Hematopoietic multipotent progenitor cell (in vitro differentiated cells): ENCODE measurements around the gene SLAMF9. TPM values are rescaled to one million over a fixed set of nuclear protein-coding genes. Genes with fewer than 3 reads are reported as not detected.

Experiments
- DNase-seq, 3 donors: peaks; one replicate each; pipeline ENCODE4 v3.0.0-alpha.2; 2011 to 2015; ENCODE audit warnings: low read depth in 2 of 3, low spot score in 2 of 3
- total RNA-seq: library from RNA; depleted of rRNA; stranded (reverse); fragments of >200 nt; gene quantifications from one replicate; pipeline ENCODE4 v1.2.3, GENCODE V29; 2012

The SLAMF9 gene
- total RNA-seq, 1 donor = under 0.01 TPM

GRCh38 chr1:159946242-159947187 lies 7.5 kb downstream of the SLAMF9 start:
- no peak for DNase-seq

GRCh38 chr1:159945483-159946241 lies 8.4 kb downstream of the SLAMF9 start, which contains the start of gene IGSF9:
IGSF9 (minus strand) TSS chr1:159945613; CDS start chr1:159943454, 2,159 bp downstream.
- peak; percentile 41 to 93 (median 90) for DNase-seq

DNA sequence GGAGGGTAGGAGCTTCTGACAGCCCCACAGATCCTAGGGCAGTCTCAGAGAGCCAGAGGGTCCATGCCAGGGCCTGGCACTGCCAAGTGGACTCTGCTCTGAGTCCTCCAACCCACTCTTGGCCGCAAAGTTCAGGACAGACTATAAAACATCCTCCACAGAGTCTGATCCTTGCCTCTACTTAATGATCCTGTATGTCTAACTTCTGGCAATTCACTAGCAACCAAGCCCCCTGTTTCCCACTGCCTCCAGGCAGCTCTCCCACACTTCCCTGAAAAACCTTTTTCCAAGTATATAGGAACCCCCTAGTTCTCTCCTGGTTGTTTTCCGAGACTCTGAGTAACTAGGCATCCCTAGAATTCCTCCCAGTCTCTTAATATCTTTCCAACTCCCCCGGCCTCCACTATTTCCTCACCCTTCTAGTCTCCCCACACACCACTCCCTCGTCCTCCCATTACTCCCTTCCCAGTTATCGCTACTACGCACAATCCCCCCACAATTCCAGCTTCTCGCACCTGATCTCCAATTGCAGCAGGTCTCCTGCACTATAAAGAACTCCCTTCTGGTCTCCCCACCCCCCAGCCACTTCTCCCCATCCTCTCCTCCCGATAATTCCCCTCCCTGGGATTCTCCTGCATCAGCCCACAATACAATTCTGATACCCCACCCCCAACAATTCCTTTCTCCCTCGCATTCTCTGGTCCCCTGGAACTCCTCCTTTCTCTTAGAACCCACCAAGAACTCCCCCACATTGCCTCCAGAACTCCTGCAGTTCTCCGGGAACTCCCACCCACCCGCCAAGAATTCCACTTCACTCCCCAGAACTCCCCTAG lies 9.2 kb downstream of the SLAMF9 start:
- no peak for DNase-seq

- no peak for DNase-seq
These were observed 10.0 kb downstream of the SLAMF9 start for GRCh38 chr1:159943908-159944622.

- no peak for DNase-seq
These were observed 10.8 kb downstream of the SLAMF9 start for GRCh38 chr1:159943278-159943640.

DNA sequence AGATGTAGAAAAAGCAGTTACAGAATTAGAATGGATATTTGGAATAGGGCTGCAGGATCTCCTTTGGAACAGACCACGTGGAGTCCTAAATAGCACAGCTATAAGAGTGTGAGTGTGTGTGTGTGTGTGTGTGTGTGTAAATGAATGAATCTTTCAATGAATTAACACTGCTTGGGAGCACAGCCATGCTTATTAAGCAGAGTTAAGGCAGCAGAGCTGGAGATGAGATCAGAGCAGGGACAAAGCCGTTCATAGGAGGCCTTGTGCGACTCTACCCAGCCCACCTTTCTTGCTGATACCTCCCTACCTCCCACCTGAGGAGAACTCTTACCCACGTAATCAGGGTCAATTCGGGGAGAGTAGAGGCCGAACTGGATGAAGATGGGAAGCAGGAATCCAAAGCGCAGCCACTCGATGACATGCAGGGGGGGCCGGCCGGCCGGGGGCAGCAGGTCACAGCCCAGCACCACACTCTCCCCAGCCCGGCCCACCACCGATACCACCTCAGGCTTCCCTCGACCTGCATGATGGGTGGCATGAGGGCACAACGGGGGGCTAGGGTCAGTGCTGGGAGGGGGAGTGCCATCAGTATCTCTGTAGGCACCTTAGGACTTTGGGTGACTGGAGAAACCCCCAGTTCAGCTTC lies 11.3 kb downstream of the SLAMF9 start:
- DNase-seq = no peak

- DNase-seq = no peak
These were observed 12.2 kb downstream of the SLAMF9 start for GRCh38 chr1:159941591-159942560.

DNA sequence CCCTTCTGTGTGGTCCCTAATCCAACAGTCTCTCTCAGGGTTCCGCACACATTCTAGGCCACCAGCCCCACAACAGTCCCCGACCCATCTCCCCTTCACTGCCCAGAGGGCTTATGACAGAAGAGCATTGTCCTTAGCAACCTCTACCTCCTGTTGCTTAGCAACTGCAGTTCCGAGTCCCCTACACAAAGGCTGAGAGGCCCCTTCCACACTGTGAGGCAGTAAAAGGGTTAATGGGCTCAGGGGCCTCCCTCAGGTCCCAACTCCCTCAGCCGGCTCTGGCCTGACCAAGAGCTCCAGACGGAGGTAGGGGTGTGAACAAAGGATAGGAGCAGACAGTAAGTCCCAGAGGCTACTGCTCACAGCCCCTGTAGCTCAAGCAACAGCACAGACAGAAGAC lies 12.9 kb downstream of the SLAMF9 start:
- no peak for DNase-seq

GRCh38 chr1:159940006-159940620 lies 13.9 kb downstream of the SLAMF9 start:
- DNase-seq = no peak

DNA sequence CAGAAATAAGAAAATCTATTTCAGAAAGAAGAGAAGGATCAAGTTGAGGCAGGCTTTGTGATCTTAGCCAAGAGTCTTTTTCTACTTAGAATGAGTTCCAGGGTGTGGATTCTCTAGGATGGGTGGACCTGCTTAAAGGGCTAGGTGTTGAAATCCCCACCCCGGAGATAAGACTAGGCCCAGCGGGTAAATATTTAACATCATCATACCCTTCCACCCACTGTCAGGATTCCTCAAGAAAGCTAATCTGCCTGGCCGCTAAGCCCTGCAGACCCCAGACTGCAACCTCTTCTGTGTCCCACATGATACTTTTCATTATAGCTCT lies 14.4 kb downstream of the SLAMF9 start:
- DNase-seq = no peak

- DNase-seq = no peak
These were observed 14.9 kb downstream of the SLAMF9 start for GRCh38 chr1:159938905-159939677.

- DNase-seq = no peak
These were observed 15.7 kb downstream of the SLAMF9 start for GRCh38 chr1:159938211-159938852.

DNA sequence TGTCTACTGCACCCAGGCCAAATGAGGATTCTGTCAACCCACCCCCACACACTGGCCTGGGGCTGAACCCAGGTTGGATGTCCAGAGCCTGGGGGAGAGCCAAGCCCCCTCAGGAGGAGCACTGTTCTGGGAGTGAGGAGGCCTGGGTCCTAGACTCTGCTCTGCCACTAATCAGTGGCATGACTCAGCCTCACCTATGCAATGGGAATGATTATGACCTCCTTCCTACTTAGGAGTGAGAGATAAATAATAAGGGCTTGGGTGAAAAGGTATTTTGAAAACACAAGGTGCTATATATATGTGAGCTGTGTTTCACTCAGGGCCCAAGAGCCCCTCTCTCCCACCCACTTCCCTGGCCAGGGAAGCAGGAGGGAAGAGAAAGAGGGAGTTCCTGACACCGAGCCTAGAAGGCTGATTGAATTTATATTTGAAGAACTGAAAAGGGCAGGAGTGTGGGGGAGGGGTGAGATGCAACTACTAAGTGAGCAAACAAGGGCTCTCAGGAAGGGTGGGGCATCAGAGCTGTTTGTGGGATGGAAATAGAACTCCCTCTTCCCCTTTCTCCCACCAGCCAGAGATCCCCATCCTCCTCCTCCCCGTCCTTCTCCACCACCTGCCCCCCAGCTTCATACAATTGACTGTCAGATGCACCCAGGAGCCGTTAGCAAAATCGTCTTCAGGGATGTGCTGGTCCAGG lies 16.8 kb downstream of the SLAMF9 start:
- DNase-seq = no peak

DNA sequence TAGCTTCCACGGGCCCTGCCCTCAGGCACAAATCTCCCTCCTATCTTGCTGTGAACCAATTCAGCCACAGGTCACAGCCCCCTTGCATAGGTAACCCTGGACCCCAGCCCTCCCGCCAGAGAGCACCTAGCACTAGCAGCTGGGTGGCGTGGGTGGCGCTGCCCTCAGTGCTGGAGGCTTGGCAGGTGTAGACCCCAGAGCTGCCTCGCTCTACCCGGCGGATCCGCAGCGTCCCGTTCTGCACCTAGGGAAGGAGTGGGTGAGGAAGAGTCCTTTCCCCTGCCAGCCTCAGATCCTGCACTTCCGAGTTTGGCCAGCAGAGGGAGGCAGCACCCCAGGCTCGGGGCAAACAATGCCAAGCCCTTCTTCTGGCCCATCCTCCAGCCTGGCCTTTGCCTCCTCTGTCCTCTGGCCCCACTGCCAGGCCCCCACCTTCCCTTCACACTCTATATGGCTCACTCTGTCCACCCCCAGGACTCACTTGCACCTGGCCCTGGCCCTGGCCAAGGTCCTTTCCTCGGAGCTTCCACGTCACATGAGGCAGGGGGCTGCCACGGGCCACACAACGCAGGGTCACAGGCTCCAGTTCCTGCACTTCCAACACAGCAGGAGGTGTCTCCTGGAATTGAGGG lies 17.6 kb downstream of the SLAMF9 start:
- DNase-seq = peak; percentile 63 to 75 (median 70)

DNA sequence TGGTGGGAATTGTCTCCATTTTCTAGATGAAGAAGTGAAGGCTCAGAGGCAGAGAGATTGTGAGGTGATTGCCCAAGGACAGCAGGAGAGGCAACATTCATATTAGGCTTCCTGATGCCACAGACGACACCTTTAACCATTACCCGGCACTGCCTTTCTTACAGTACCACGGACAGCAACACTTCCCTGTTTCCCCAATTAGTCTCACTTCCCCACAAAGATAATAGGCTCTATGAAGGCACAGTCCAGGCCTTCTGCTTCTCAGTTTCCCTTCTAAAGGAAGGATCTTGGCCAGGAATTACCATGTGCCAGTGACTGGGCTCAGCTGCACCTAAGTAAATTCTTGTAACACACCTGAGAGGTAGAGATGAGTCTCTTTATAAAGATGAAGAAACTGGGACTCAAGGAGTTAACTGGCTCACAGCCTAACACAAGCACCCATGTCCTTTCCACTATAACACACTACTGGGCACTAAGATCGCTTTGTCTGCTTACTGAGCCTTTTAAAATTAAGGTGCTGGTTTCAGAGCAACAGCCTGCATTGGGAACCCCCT lies 18.2 kb downstream of the SLAMF9 start:
- DNase-seq = no peak

GRCh38 chr1:159935305-159935704 lies 18.7 kb downstream of the SLAMF9 start:
- DNase-seq = no peak
